SK-N-SH treated with all-trans-retinoic acid at 6 μM for 48 hours (cell line): Measurements from ENCODE around the gene DBF4B.

Experiments
- ARNTL ChIP-seq: fragments of 450-650 bp; formaldehyde crosslinking; IDR thresholded peaks from 2 replicates; pipeline ENCODE4 v1.5.0; 2020; ENCODE audit warnings: low read depth, mild to moderate bottlenecking, moderate library complexity, borderline replicate concordance
- BACH2 ChIP-seq: fragments of 250-450 bp; sonication (Bioruptor Pico); IDR thresholded peaks from 2 replicates; pipeline ENCODE4 v1.9.0; 2021; ENCODE audit warnings: mild to moderate bottlenecking, borderline replicate concordance
- OSR1 ChIP-seq: fragments of 250-450 bp; sonication (Bioruptor Pico); IDR thresholded peaks from 2 replicates; pipeline ENCODE4 v1.8.0; 2022; ENCODE audit warnings: moderate library complexity, mild to moderate bottlenecking, inconsistent platforms
- TCF4 ChIP-seq: fragments of 250-450 bp; sonication (Bioruptor Pico); IDR thresholded peaks from 2 replicates; pipeline ENCODE4 v1.8.0; 2021; ENCODE audit warnings: mild to moderate bottlenecking, moderate library complexity, borderline replicate concordance
- TSHZ2 ChIP-seq: fragments of 250-450 bp; sonication (Bioruptor Pico); IDR thresholded peaks from 2 replicates; pipeline ENCODE4 v1.5.0; 2020; ENCODE audit warnings: mild to moderate bottlenecking, moderate library complexity
- ZC3H10 ChIP-seq: fragments of 250-450 bp; sonication (Bioruptor Pico); IDR thresholded peaks from 2 replicates; pipeline ENCODE4 v1.5.1; 2021; ENCODE audit warnings: mild to moderate bottlenecking, moderate library complexity
- ZFP3 ChIP-seq: fragments of 250-450 bp; sonication (Bioruptor Pico); IDR thresholded peaks from 2 replicates; pipeline ENCODE4 v1.5.0; 2020; ENCODE audit warnings: mild to moderate bottlenecking, moderate library complexity
- ZFP30 ChIP-seq: fragments of 450-650 bp; formaldehyde crosslinking; IDR thresholded peaks from 2 replicates; pipeline ENCODE4 v1.5.0; 2022; ENCODE audit warnings: mild to moderate bottlenecking, moderate library complexity
- ZNF565 ChIP-seq: fragments of 450-650 bp; formaldehyde crosslinking; conservative IDR thresholded peaks from 2 replicates; pipeline ENCODE4 v1.5.0; 2020; ENCODE audit warnings: low read depth, mild to moderate bottlenecking, moderate library complexity
- ZNF70 ChIP-seq: fragments of 450-650 bp; formaldehyde crosslinking; IDR thresholded peaks from 2 replicates; pipeline ENCODE4 v1.5.0; 2020; ENCODE audit warnings: mild to moderate bottlenecking, moderate library complexity
- ZNF8 ChIP-seq: fragments of 450-650 bp; formaldehyde crosslinking; IDR thresholded peaks from 2 replicates; pipeline ENCODE4 v1.5.0; 2020; ENCODE audit warnings: mild to moderate bottlenecking, moderate library complexity
- TF ChIP-seq, protein P1 (sequence below): fragments of 250-450 bp; sonication (Bioruptor Pico); IDR thresholded peaks from 2 replicates; pipeline ENCODE4 v1.8.0; 2020; ENCODE audit warnings: mild to moderate bottlenecking, moderate library complexity, borderline replicate concordance

- TF ChIP-seq ZC3H10 (no peak), ZNF70 (CRISPR knock-in tag) (no peak), ZFP3 (CRISPR knock-in tag) (no peak), ARNTL (CRISPR knock-in tag) (no peak), ZFP30 (CRISPR knock-in tag) (no peak), ZNF565 (CRISPR knock-in tag) (no peak), BACH2 (CRISPR knock-in tag) (no peak), TCF4 (CRISPR knock-in tag) (no peak), TSHZ2 (CRISPR knock-in tag) (no peak), OSR1 (CRISPR knock-in tag) (no peak), ZNF8 (CRISPR knock-in tag) (no peak)
- TF ChIP-seq, protein P1, sequence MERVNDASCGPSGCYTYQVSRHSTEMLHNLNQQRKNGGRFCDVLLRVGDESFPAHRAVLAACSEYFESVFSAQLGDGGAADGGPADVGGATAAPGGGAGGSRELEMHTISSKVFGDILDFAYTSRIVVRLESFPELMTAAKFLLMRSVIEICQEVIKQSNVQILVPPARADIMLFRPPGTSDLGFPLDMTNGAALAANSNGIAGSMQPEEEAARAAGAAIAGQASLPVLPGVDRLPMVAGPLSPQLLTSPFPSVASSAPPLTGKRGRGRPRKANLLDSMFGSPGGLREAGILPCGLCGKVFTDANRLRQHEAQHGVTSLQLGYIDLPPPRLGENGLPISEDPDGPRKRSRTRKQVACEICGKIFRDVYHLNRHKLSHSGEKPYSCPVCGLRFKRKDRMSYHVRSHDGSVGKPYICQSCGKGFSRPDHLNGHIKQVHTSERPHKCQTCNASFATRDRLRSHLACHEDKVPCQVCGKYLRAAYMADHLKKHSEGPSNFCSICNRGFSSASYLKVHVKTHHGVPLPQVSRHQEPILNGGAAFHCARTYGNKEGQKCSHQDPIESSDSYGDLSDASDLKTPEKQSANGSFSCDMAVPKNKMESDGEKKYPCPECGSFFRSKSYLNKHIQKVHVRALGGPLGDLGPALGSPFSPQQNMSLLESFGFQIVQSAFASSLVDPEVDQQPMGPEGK (CRISPR knock-in tag): no peak
These were observed 66.8 kb downstream of the DBF4B start for GRCh38 chr17:44775136-44775837.
